ENCODE data around the gene YOD1.

Gene YOD1

GRCh38 chr1:207051191-207051943, at the start of gene YOD1:
Gene YOD1 (minus strand): TSS chr1:207051208. CDS start chr1:207051030, 178 bp downstream.
- H3K27ac ChIP-seq: peak within 1 kb of the TSS; percentile 68 to 94 (median 89)
- peak within 1 kb of the TSS; percentile 78 to 91 (median 86) for H3K4me3 ChIP-seq

DNA sequence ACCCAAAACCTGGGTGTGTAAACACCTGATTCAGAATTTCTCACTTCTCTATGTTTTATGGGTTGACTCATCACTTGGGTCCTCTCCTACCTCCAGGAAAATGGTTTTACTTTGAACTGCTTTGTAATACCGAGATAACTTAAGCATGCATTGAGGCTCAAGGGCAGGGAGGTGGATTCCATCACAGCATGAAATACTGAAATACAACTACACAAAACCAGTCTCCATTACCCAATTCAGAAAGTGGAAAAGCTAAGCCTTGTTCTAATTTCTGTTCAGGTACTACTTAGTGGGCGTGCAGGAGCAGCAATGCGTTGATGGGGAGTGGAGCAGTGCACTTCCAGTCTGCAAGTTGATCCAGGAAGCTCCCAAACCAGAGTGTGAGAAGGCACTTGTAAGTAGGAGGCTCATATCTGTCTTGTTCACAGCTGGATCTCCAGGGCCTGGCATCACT, 46.9 kb upstream of the YOD1 start:
- Histone ChIP-seq H3K4me3 (no peak overlapping the region), H3K27ac (no peak overlapping the region)

DNA sequence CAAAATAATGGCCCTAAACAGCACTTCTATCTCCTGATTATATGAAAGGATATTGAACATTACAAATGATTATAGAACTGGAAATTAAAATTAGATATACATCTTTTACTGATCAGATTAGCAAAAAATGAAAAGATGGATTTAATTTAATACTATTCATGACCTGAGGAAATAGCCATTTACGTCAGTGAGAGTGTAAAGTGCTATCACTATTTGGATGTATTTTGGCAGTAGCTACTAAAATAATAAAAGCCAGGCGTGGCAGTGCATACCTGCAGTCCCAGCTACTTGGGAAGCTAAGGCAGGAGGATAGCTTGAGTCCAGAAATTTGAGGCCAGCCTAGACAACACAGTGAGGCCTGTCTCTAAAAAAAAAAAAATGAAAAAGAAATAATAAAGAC, 42.9 kb upstream of the YOD1 start:
- Histone ChIP-seq H3K27ac (no peak overlapping the region), H3K4me3 (no peak overlapping the region)

GRCh38 chr1:207091200-207091908, 40.3 kb upstream of the YOD1 start:
- no peak overlapping the region for H3K27ac ChIP-seq
- H3K4me3 ChIP-seq: no peak overlapping the region

GRCh38 chr1:207089627-207090355, 38.8 kb upstream of the YOD1 start:
- Histone ChIP-seq H3K4me3 (no peak overlapping the region), H3K27ac (no peak overlapping the region)

- no peak within 1 kb of the TSS for H3K4me3 ChIP-seq
- H3K27ac ChIP-seq: no peak within 1 kb of the TSS
These were observed 38.0 kb upstream of the YOD1 start, which contains the start of gene C4BPB for GRCh38 chr1:207088701-207089626. Gene C4BPB (plus strand): TSS chr1:207088860. CDS start chr1:207089532, 672 bp downstream.

- Histone ChIP-seq H3K4me3 (no peak overlapping the region), H3K27ac (no peak overlapping the region)
These were observed 37.2 kb upstream of the YOD1 start for GRCh38 chr1:207088161-207088560.

DNA sequence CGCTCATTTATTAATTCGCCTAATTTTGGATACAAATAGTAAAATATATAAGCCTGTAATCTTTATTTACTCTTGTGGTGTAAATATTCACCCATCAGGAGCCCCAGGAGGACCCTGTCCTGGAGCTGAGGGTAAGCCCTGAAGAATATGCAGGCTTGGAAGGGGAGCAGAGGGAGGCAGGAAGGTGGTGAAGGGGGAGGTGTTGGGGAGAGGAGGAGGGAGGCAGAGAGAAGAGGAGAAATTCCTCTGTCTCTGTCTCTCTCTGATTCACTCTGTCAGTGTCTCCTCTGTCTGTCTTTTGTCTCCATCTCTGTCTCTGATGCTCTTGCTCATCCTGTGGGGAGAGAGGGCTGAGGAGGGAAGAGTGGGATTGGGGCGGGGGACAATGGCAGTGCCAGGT, 34.9 kb upstream of the YOD1 start:
- Histone ChIP-seq H3K27ac (no peak overlapping the region), H3K4me3 (no peak overlapping the region)

DNA sequence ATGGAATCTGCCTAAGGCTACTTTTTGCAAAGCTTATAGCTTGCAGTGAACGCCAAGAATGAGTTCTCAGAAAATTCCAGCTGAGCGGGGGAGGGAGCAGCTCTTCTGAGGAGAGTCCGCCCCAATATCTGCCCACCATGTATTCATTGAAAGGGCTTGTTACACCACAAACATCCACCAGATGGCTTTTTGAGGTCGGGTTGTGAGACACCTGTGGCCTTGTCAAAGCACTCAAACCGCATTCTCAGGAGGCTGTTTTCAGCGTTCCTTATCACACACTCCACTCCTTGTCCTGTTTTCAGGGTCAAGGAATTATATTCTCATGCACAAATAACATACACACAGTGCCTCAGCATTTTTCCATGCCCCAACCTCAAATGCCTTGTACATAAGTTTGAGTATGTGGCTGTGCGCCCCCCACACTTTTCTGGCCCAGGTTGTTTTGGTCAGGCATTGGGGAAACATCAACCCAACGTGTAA, 33.7 kb upstream of the YOD1 start:
- H3K4me3 ChIP-seq: no peak overlapping the region
- no peak overlapping the region for H3K27ac ChIP-seq

GRCh38 chr1:207084232-207084631, 33.2 kb upstream of the YOD1 start:
- no peak overlapping the region for H3K4me3 ChIP-seq
- no peak overlapping the region for H3K27ac ChIP-seq

DNA sequence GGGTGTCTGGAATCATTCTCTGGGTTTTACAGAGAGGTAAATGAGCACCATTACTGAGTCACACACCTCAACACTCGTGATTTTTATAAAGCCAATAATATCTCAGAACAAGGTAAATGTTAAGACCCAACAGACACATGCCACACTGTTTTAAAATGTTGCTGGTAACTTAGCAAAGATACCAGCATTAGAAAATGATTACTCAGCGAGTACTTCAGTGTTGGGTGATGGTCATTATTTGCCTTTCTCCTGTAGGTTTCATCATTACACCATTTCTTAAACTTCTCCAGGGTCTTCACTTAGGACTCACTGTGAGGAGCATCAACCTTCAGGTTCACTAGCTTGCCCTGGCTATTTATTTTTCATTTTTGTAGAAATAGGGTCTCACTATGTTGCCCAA, 30.8 kb upstream of the YOD1 start:
- Histone ChIP-seq H3K4me3 (no peak overlapping the region), H3K27ac (no peak overlapping the region)

DNA sequence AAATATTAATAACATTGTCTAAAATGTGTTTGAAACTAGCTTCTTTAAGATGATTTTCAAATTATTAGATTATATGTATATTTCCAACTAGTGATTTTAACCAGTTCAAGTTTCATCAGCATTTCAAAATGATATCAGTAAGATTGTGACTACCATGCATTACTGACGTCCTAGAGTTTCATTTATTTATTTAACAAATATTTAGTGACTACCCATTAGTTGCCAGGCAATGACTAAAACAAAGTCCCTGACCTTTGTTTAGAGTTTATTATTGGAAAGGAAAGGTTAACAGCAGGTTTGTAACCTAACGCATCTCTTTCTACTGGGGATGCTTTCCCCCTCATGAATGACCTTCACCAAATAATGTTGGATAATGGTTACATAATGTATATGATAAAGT, 30.1 kb upstream of the YOD1 start:
- no peak overlapping the region for H3K27ac ChIP-seq
- no peak overlapping the region for H3K4me3 ChIP-seq

- no peak overlapping the region for H3K4me3 ChIP-seq
These were observed 28.8 kb upstream of the YOD1 start for GRCh38 chr1:207079706-207080241.

DNA sequence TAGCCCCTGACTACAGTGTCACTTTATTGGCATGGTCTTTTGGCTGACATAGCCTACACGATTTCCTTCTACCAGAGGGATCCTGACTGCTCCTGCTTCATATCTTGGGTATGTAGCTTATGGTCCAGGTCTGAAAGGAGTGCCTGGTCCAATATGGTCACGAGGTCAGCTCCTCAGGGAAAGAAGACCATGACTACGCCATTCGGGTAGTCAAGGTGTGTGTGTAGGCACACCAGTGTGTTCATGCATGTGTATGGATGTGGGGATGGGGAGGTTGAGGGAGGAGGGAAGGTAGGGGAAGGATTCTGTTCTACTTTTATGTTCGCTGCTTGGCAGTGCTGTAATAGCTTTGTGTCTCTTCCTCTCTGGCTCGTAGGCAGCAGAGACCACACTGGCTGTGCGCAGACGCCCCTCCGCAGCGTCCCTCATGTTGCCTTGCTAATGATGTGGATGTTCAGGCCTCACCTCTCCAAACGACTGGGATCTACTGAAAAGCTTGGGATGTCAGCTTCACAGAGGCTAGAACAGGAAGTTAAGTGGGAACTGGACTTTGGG, 27.6 kb upstream of the YOD1 start:
- H3K27ac ChIP-seq: no peak overlapping the region
- H3K4me3 ChIP-seq: no peak overlapping the region

More at GRCh38 chr1:207079706-207080241, 28.8 kb upstream of the YOD1 start:
- no peak overlapping the region for H3K27ac ChIP-seq

GRCh38 chr1:207077470-207078377, 26.7 kb upstream of the YOD1 start:
- H3K27ac ChIP-seq: no peak overlapping the region

GRCh38 chr1:207077012-207077411, 26.0 kb upstream of the YOD1 start:
- Histone ChIP-seq H3K4me3 (no peak overlapping the region), H3K27ac (no peak overlapping the region)

More at GRCh38 chr1:207077470-207078377, 26.7 kb upstream of the YOD1 start:
- H3K4me3 ChIP-seq: no peak overlapping the region

DNA sequence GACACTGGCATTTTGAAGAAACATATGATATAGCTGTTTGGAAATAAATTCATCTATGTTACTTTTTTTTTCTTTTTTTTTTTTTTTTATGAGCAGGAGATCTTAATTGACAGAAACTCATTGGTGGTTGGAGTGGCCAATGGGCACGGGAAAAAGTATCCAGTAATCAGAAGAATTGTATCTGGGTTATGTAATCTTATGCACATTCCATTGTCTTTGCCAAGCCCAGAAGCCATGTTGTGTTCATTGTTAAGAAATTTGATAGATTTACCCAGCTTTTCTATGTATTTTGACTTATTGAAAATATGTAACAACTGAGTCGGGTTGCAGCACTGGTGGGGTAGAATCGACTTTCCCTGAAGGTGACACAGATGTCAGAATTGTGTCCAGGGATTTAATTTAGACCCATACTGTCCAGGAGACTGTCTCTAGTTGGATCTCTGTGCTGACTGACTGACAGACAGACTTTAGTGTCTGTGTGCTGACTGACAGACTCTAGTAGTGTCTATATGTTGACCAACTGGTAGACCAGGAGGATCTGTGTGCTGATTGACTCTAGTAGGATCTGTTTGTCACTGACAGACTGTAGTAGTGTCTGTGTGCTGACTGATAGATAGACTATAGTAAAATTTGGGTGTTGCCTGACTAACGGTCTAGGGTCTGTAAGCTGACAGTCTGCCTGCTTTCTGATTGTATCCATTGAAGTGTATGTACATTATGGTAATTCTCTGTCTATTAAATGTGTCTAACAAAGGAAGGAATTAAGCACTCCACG, 25.4 kb upstream of the YOD1 start:
- Histone ChIP-seq H3K4me3 (no peak overlapping the region), H3K27ac (no peak overlapping the region)

Data from skin epidermis (tissue), 12 donors.